WTC11 (cell line): ENCODE measurements around the gene COL12A1. TPM values are rescaled to one million over a fixed set of nuclear protein-coding genes. Genes with fewer than 3 reads are reported as not detected.
A peak's percentile ranks its signal among the peaks of the same experiment; 100 is the strongest.

Experiments
- ATAC-seq: fragments of 200-7000 bp; cut with Tn5 transposase; 2 replicates; pipeline ENCODE4 v1.10.0; 2021; ENCODE audit warnings: mild to moderate bottlenecking, moderate library complexity
- CTCF ChIA-PET: fragments of 300-600 bp; sonication (Branson Sonifier 250); formaldehyde crosslinking; loops from one replicate; lab custom pipeline; 2021; ENCODE audit warnings: antibody characterized with exemption; lab: Charles Lee
- POLR2A ChIA-PET: fragments of 350-600 bp; sonication (Branson Sonifier 250); formaldehyde crosslinking; loops from one replicate; lab custom pipeline; 2021; ENCODE audit warnings: antibody characterized with exemption; lab: Charles Lee
- DNase-seq: peaks from one replicate; pipeline ENCODE4 v3.0.0; 2021; ENCODE audit warnings: low spot score
- H3K27ac Mint-ChIP-seq: 2 replicates; pipeline ENCODE4 v1.8.0; 2021; ENCODE audit warnings: mixed read lengths
- H3K27me3 Mint-ChIP-seq: 2 replicates; pipeline ENCODE4 v1.8.0; 2021; ENCODE audit warnings: low read depth, mild to moderate bottlenecking, moderate library complexity, mixed read lengths
- H3K36me3 Mint-ChIP-seq: 2 replicates; pipeline ENCODE4 v1.8.0; 2021; ENCODE audit warnings: mixed read lengths
- H3K4me1 Mint-ChIP-seq: 2 replicates; pipeline ENCODE4 v1.8.0; 2022; ENCODE audit warnings: mixed read lengths
- H3K4me3 Mint-ChIP-seq: 2 replicates; pipeline ENCODE4 v1.8.0; 2021; ENCODE audit warnings: mild to moderate bottlenecking, moderate library complexity, mixed read lengths
- H3K9me3 Mint-ChIP-seq: 2 replicates; pipeline ENCODE4 v1.8.0; 2021; ENCODE audit warnings: mixed read lengths
- ATF6 ChIP-seq: sonication (generic); formaldehyde crosslinking; IDR thresholded peaks from 2 replicates; pipeline ENCODE4 v1.8.1; 2023; ENCODE audit warnings: mild to moderate bottlenecking, missing genetic modification reagents
- CTCF ChIP-seq: fragments of 200-600 bp; IDR thresholded peaks from 2 replicates; pipeline ENCODE4 v1.8.0; 2022; ENCODE audit warnings: antibody characterized with exemption
- MLX ChIP-seq: sonication (generic); formaldehyde crosslinking; IDR thresholded peaks from 2 replicates; pipeline ENCODE4 v1.8.1; 2023; ENCODE audit warnings: mild to moderate bottlenecking, missing genetic modification reagents, moderate library complexity
- ZNF281 ChIP-seq: sonication (generic); formaldehyde crosslinking; IDR thresholded peaks from 2 replicates; pipeline ENCODE4 v1.8.0; 2023; ENCODE audit warnings: mild to moderate bottlenecking, missing genetic modification reagents
- ZNF396 ChIP-seq: fragments of 250-450 bp; sonication (Bioruptor Pico); IDR thresholded peaks from 2 replicates; pipeline ENCODE4 v1.8.0; 2021; ENCODE audit warnings: mild to moderate bottlenecking, moderate library complexity, borderline replicate concordance
- ZNF512 ChIP-seq: sonication (generic); formaldehyde crosslinking; IDR thresholded peaks from 2 replicates; pipeline ENCODE4 v1.8.1; 2022; ENCODE audit warnings: missing genetic modification reagents, borderline replicate concordance
- total RNA-seq: library from RNA; stranded (reverse); gene quantifications from 3 replicates; pipeline ENCODE4 v1.2.3, GENCODE V29; 2021

COL12A1 gene
- total RNA-seq, 1 experiment from 2014 or later, result 1.1 TPM

- TF ChIP-seq ZNF396 (CRISPR knock-in tag) (no peak), MLX (CRISPR knock-in tag) (no peak), ATF6 (CRISPR knock-in tag) (no peak), ZNF512 (CRISPR knock-in tag) (no peak)
These were observed 6.2 kb upstream of the COL12A1 start (continued) for GRCh38 chr6:75211920-75212590.

- peaks cover 40% of the 10 kb centered on the region for H3K27me3 Mint-ChIP-seq
- no peak for DNase-seq
- POLR2A ChIA-PET, result no interaction called here
These were observed 5.3 kb upstream of the COL12A1 start for GRCh38 chr6:75210885-75211739.

More at GRCh38 chr6:75210885-75211739, 5.3 kb upstream of the COL12A1 start:
- H3K9me3 Mint-ChIP-seq, result no peaks in the 10 kb centered on the region
- ATAC-seq, result no peak
- peaks cover 68% of the 10 kb centered on the region for H3K4me1 Mint-ChIP-seq
- no peak for TF ChIP-seq ZNF281 (CRISPR knock-in tag)
- peak; percentile 80 for TF ChIP-seq CTCF
- H3K36me3 Mint-ChIP-seq, result no peaks in the 10 kb centered on the region
- no peak overlapping the region for H3K4me3 Mint-ChIP-seq
- CTCF ChIA-PET, result interaction anchor here (0.7 to 3.2 kb wide), 12 partner anchors 9 to 1472 kb away, joined by 3 to 16 read pairs (median 4); partner anchors contain the start of gene COX7A2
- H3K27ac Mint-ChIP-seq, result no peak overlapping the region
